Measurements from ENCODE around the gene SKIC8. TPM values are rescaled to one million over a fixed set of nuclear protein-coding genes. Genes with fewer than 3 reads are reported as not detected.

Gene SKIC8
- total and polyA plus RNA-seq, 2 of the 13 experiments (the other 11 are each of a cell fraction or from before 2014, with no cell fraction given) = 69.5 to 70.6 TPM

DNA sequence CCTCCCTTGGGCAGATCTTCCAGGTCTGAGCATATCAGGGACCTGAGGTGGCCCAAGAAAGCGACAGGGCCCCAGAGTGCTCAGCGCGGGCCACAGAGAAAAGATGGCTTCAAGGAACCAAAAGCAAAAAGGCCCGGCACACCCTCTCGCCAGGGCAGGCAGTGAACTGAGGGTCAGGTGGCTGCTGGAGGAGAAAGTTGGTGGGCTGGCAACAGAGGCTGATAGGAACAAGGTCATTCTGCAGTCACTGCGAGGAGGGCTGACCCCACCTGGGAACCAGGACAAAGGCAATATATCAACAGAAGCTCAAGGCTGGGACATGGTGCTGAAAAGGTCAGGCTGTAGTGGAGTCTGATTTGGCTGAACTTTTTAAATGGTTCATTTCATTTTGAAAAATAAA, 62.3 kb downstream of the SKIC8 start (continued):
- TF ChIP-seq AGO2 (optimal IDR thresholded peaks at IDR 0.05; ENCODE audit: low read depth, low read length) (no peak), GATA4 (IDR thresholded peaks at IDR 0.05; ENCODE audit: borderline replicate concordance, low read depth) (no peak), SMC3 (IDR thresholded peaks at IDR 0.05; ENCODE audit: low read length) (no peak)

- no peaks in the 10 kb centered on the region for H3K79me2 ChIP-seq (ENCODE audit: insufficient read depth, low read length)
- WGBS (ENCODE audit: low lambda C conversion rate) = 33% methylated on average over 2 of the region's 6 CpGs
- no peak overlapping the region for H3K9ac ChIP-seq (ENCODE audit: insufficient read depth, low read depth, low read length)
- no peak overlapping the region for H2AFZ ChIP-seq (ENCODE audit: low read length)
- FAIRE-seq = no peak
- no peaks in the 10 kb centered on the region for H4K20me1 ChIP-seq (ENCODE audit: insufficient read depth, low read length)
- peaks cover 3 to 30% of the 10 kb centered on the region in 2 experiments; a peak in 3 of 5 replicates for H3K27me3 ChIP-seq (ENCODE audit: control insufficient read depth in 1 of 2, insufficient read depth in 2 of 2, low read length in 2 of 2)
- BruUV-seq (replicated peaks) = no TSS peak
- in situ Hi-C loops (cut with HindIII; ENCODE audit: extremely low pct_ligation_motif_present, low pct_unique_long_range_greater_than_20kb) (loop anchor here (25.0 kb wide), 1 partner anchor 274 kb away; no protein-coding TSS in a partner anchor), intact Hi-C loops (cut with micrococcal nuclease; ENCODE audit: unreplicated experiment) (no loop called here)
- ChIA-PET CTCF (ENCODE audit: low intra/inter-chr PET ratio, low total read pairs) (no interaction called here), POLR2A (no interaction called here)
- H3K9me3 ChIP-seq (ENCODE audit: low read length) = no peaks in the 10 kb centered on the region
- no peak overlapping the region for H3K4me2 ChIP-seq (ENCODE audit: low read depth, low read length)
- H3K27ac ChIP-seq (ENCODE audit: extremely low read length, insufficient read depth, low read length) = no peak overlapping the region
- H3K4me3 ChIP-seq (replicated peaks in 1 of 3; ENCODE audit: insufficient read depth in 1 of 3, low read depth in 2 of 3, low read length in 3 of 3) = no peak overlapping the region
- ATAC-seq = no peak
- H3K4me1 ChIP-seq (ENCODE audit: insufficient read depth, low read length) = no peaks in the 10 kb centered on the region
- no peak for DNase-seq (ENCODE audit: low spot score)
- no peak for TF ChIP-seq SMARCE1 (IDR thresholded peaks at IDR 0.05; ENCODE audit: borderline replicate concordance)
- TF ChIP-seq, protein P1, sequence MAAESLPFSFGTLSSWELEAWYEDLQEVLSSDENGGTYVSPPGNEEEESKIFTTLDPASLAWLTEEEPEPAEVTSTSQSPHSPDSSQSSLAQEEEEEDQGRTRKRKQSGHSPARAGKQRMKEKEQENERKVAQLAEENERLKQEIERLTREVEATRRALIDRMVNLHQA (CRISPR knock-in tag; IDR thresholded peaks at IDR 0.05) = no peak
- no peak for TF ChIP-seq DMAP1 (CRISPR knock-in tag; IDR thresholded peaks at IDR 0.05)
- no peak for TF ChIP-seq ZSCAN9 (CRISPR knock-in tag; IDR thresholded peaks at IDR 0.05; ENCODE audit: borderline replicate concordance)
- TF ChIP-seq PAWR (CRISPR knock-in tag; IDR thresholded peaks at IDR 0.05; ENCODE audit: borderline replicate concordance) = no peak
- TF ChIP-seq, protein P2, sequence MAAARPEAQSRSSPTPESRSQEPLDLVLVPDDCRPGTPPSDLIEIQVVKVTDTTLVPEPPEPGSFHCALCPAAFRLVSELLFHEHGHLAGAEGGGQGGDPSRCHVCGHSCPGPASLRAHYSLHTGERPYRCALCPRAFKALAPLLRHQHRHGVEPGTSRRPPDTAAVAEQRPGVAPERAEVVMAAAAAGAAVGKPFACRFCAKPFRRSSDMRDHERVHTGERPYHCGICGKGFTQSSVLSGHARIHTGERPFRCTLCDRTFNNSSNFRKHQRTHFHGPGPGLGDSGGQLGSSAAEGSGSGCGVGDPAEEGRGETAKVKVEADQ (CRISPR knock-in tag; IDR thresholded peaks at IDR 0.05; ENCODE audit: borderline replicate concordance) = no peak
- no peaks in the 10 kb centered on the region for H3K36me3 ChIP-seq (replicated peaks in 1 of 2; ENCODE audit: control insufficient read depth in 1 of 2, insufficient read depth in 2 of 2, low read length in 2 of 2)
These were observed 62.9 kb downstream of the SKIC8 start for GRCh38 chr15:78236491-78236890.
